ENCODE data around the gene GOLPH3L.
"Not testable (repeated sequence)": the region's sequence is repeated elsewhere in the genome, so short reads cannot be mapped to it uniquely, and the experiment has no call there.

Gene GOLPH3L

GRCh38 chr1:150696995-150697927 lies at the start of gene GOLPH3L:
TSS of gene GOLPH3L (minus strand) at chr1:150697154. CDS start at chr1:150694838, 2,316 bp downstream.
- no peak within 1 kb of the TSS for H3K27ac ChIP-seq (ENCODE audit: low read depth, low read length)
- peak within 1 kb of the TSS; percentile 75 for H3K4me3 ChIP-seq (ENCODE audit: low read depth, low read length)
- peak within 1 kb of the TSS; percentile 2 for H3K9ac ChIP-seq (ENCODE audit: low read length)
- H3K36me3 ChIP-seq (ENCODE audit: control insufficient read depth, insufficient read depth, low read length): peaks cover 24% of the 10 kb centered on the region
- no peaks in the 10 kb centered on the region for H3K9me3 ChIP-seq (ENCODE audit: control insufficient read depth, insufficient read depth, low read depth, low read length)
- H3K27me3 ChIP-seq (ENCODE audit: control insufficient read depth, insufficient read depth, low read length): no peaks in the 10 kb centered on the region
- H3K4me1 ChIP-seq (ENCODE audit: control insufficient read depth, insufficient read depth, low read length): no peaks in the 10 kb centered on the region

GRCh38 chr1:150730130-150730721 lies 33.3 kb upstream of the GOLPH3L start:
- Histone ChIP-seq H3K36me3 (ENCODE audit: control insufficient read depth, insufficient read depth, low read length) (no peaks in the 10 kb centered on the region), H3K4me3 (ENCODE audit: low read depth, low read length) (no peak overlapping the region), H3K4me1 (ENCODE audit: control insufficient read depth, insufficient read depth, low read length) (no peaks in the 10 kb centered on the region), H3K9ac (ENCODE audit: low read length) (no peak overlapping the region), H3K27me3 (ENCODE audit: control insufficient read depth, insufficient read depth, low read length) (no peaks in the 10 kb centered on the region), H3K27ac (ENCODE audit: low read depth, low read length) (no peak overlapping the region), H3K9me3 (ENCODE audit: control insufficient read depth, insufficient read depth, low read depth, low read length) (peaks cover 7% of the 10 kb centered on the region)

- Histone ChIP-seq H3K9ac (ENCODE audit: low read length) (no peak overlapping the region), H3K9me3 (ENCODE audit: control insufficient read depth, insufficient read depth, low read depth, low read length) (no peaks in the 10 kb centered on the region), H3K36me3 (ENCODE audit: control insufficient read depth, insufficient read depth, low read length) (no peaks in the 10 kb centered on the region), H3K4me1 (ENCODE audit: control insufficient read depth, insufficient read depth, low read length) (no peaks in the 10 kb centered on the region), H3K4me3 (ENCODE audit: low read depth, low read length) (no peak overlapping the region), H3K27me3 (ENCODE audit: control insufficient read depth, insufficient read depth, low read length) (no peaks in the 10 kb centered on the region), H3K27ac (ENCODE audit: low read depth, low read length) (no peak overlapping the region)
Observed at GRCh38 chr1:150724336-150724735, 27.4 kb upstream of the GOLPH3L start.

GRCh38 chr1:150720703-150721102 lies 23.7 kb upstream of the GOLPH3L start, which contains the start of gene HORMAD1:
TSS of gene HORMAD1 (minus strand) at chr1:150720895. CDS start at chr1:150719505, 1,390 bp downstream.
- Histone ChIP-seq H3K27me3 (ENCODE audit: control insufficient read depth, insufficient read depth, low read length) (no peaks in the 10 kb centered on the region), H3K9me3 (ENCODE audit: control insufficient read depth, insufficient read depth, low read depth, low read length) (no peaks in the 10 kb centered on the region), H3K4me1 (ENCODE audit: control insufficient read depth, insufficient read depth, low read length) (no peaks in the 10 kb centered on the region), H3K27ac (ENCODE audit: low read depth, low read length) (no peak within 1 kb of the TSS), H3K4me3 (ENCODE audit: low read depth, low read length) (no peak within 1 kb of the TSS), H3K9ac (ENCODE audit: low read length) (no peak within 1 kb of the TSS), H3K36me3 (ENCODE audit: control insufficient read depth, insufficient read depth, low read length) (no peaks in the 10 kb centered on the region)

- Histone ChIP-seq H3K27me3 (ENCODE audit: control insufficient read depth, insufficient read depth, low read length) (no peaks in the 10 kb centered on the region), H3K4me3 (ENCODE audit: low read depth, low read length) (no peak overlapping the region), H3K36me3 (ENCODE audit: control insufficient read depth, insufficient read depth, low read length) (no peaks in the 10 kb centered on the region), H3K9me3 (ENCODE audit: control insufficient read depth, insufficient read depth, low read depth, low read length) (no peaks in the 10 kb centered on the region), H3K27ac (ENCODE audit: low read depth, low read length) (no peak overlapping the region), H3K9ac (ENCODE audit: low read length) (no peak overlapping the region), H3K4me1 (ENCODE audit: control insufficient read depth, insufficient read depth, low read length) (no peaks in the 10 kb centered on the region)
Observed at GRCh38 chr1:150720098-150720497, 23.1 kb upstream of the GOLPH3L start.

- no peaks in the 10 kb centered on the region for H3K36me3 ChIP-seq (ENCODE audit: control insufficient read depth, insufficient read depth, low read length)
- H3K4me3 ChIP-seq (ENCODE audit: low read depth, low read length): no peak overlapping the region
- no peaks in the 10 kb centered on the region for H3K27me3 ChIP-seq (ENCODE audit: control insufficient read depth, insufficient read depth, low read length)
- H3K9me3 ChIP-seq (ENCODE audit: control insufficient read depth, insufficient read depth, low read depth, low read length): no peaks in the 10 kb centered on the region
- H3K4me1 ChIP-seq (ENCODE audit: control insufficient read depth, insufficient read depth, low read length): no peaks in the 10 kb centered on the region
- no peak overlapping the region for H3K9ac ChIP-seq (ENCODE audit: low read length)
- no peak overlapping the region for H3K27ac ChIP-seq (ENCODE audit: low read depth, low read length)
Observed at GRCh38 chr1:150718225-150718891, 21.4 kb upstream of the GOLPH3L start.

- H3K4me1 ChIP-seq (ENCODE audit: control insufficient read depth, insufficient read depth, low read length); H3K27ac ChIP-seq (ENCODE audit: low read depth, low read length); H3K36me3 ChIP-seq (ENCODE audit: control insufficient read depth, insufficient read depth, low read length); H3K27me3 ChIP-seq (ENCODE audit: control insufficient read depth, insufficient read depth, low read length); H3K9me3 ChIP-seq (ENCODE audit: control insufficient read depth, insufficient read depth, low read depth, low read length); H3K4me3 ChIP-seq (ENCODE audit: low read depth, low read length); H3K9ac ChIP-seq (ENCODE audit: low read length): not testable (repeated sequence)
Observed at GRCh38 chr1:150709031-150709430, 12.1 kb upstream of the GOLPH3L start.

- no peaks in the 10 kb centered on the region for H3K36me3 ChIP-seq (ENCODE audit: control insufficient read depth, insufficient read depth, low read length)
- no peak overlapping the region for H3K27ac ChIP-seq (ENCODE audit: low read depth, low read length)
- no peaks in the 10 kb centered on the region for H3K4me1 ChIP-seq (ENCODE audit: control insufficient read depth, insufficient read depth, low read length)
- no peaks in the 10 kb centered on the region for H3K27me3 ChIP-seq (ENCODE audit: control insufficient read depth, insufficient read depth, low read length)
- no peaks in the 10 kb centered on the region for H3K9me3 ChIP-seq (ENCODE audit: control insufficient read depth, insufficient read depth, low read depth, low read length)
- H3K9ac ChIP-seq (ENCODE audit: low read length): no peak overlapping the region
- H3K4me3 ChIP-seq (ENCODE audit: low read depth, low read length): no peak overlapping the region
Observed at GRCh38 chr1:150708595-150708994, 11.6 kb upstream of the GOLPH3L start.

- Histone ChIP-seq H3K36me3 (ENCODE audit: control insufficient read depth, insufficient read depth, low read length) (no peaks in the 10 kb centered on the region), H3K9me3 (ENCODE audit: control insufficient read depth, insufficient read depth, low read depth, low read length) (no peaks in the 10 kb centered on the region), H3K27ac (ENCODE audit: low read depth, low read length) (no peak overlapping the region), H3K27me3 (ENCODE audit: control insufficient read depth, insufficient read depth, low read length) (no peaks in the 10 kb centered on the region), H3K9ac (ENCODE audit: low read length) (no peak overlapping the region), H3K4me1 (ENCODE audit: control insufficient read depth, insufficient read depth, low read length) (no peaks in the 10 kb centered on the region), H3K4me3 (ENCODE audit: low read depth, low read length) (no peak overlapping the region)
Observed at GRCh38 chr1:150706091-150706490, 9.1 kb upstream of the GOLPH3L start.

GRCh38 chr1:150703427-150703826 lies 6.5 kb upstream of the GOLPH3L start:
- Histone ChIP-seq H3K9ac (ENCODE audit: low read length) (no peak overlapping the region), H3K27ac (ENCODE audit: low read depth, low read length) (no peak overlapping the region), H3K36me3 (ENCODE audit: control insufficient read depth, insufficient read depth, low read length) (no peaks in the 10 kb centered on the region), H3K9me3 (ENCODE audit: control insufficient read depth, insufficient read depth, low read depth, low read length) (no peaks in the 10 kb centered on the region), H3K27me3 (ENCODE audit: control insufficient read depth, insufficient read depth, low read length) (no peaks in the 10 kb centered on the region), H3K4me3 (ENCODE audit: low read depth, low read length) (no peak overlapping the region), H3K4me1 (ENCODE audit: control insufficient read depth, insufficient read depth, low read length) (no peaks in the 10 kb centered on the region)

GRCh38 chr1:150696590-150696989 lies 364 bp downstream of the GOLPH3L start:
- H3K9me3 ChIP-seq (ENCODE audit: control insufficient read depth, insufficient read depth, low read depth, low read length): no peaks in the 10 kb centered on the region
- H3K27me3 ChIP-seq (ENCODE audit: control insufficient read depth, insufficient read depth, low read length): no peaks in the 10 kb centered on the region
- H3K27ac ChIP-seq (ENCODE audit: low read depth, low read length): no peak overlapping the region
- peaks cover 31% of the 10 kb centered on the region for H3K36me3 ChIP-seq (ENCODE audit: control insufficient read depth, insufficient read depth, low read length)
- H3K9ac ChIP-seq (ENCODE audit: low read length): peak overlapping the region; percentile 2
- no peaks in the 10 kb centered on the region for H3K4me1 ChIP-seq (ENCODE audit: control insufficient read depth, insufficient read depth, low read length)
- peak overlapping the region; percentile 75 for H3K4me3 ChIP-seq (ENCODE audit: low read depth, low read length)

All from HUES6 (cell line).